ENCODE data around the gene NELFCD.
"Not testable (repeated sequence)": the region's sequence is repeated elsewhere in the genome, so short reads cannot be mapped to it uniquely, and the experiment has no call there.

The NELFCD gene

GRCh38 chr20:58980711-58981627, at the start of gene NELFCD:
NELFCD (plus strand) TSS chr20:58981256; CDS start chr20:58981310, 54 bp downstream.
- in situ Hi-C loops (cut with MboI; ENCODE audit: low pct_unique_long_range_greater_than_20kb, low sequenced_read_pairs) = no loop called here
- peak; percentile 76 for DNase-seq

GRCh38 chr20:58932170-58932569, 48.9 kb upstream of the NELFCD start:
- in situ Hi-C loops (cut with MboI; ENCODE audit: low pct_unique_long_range_greater_than_20kb, low sequenced_read_pairs) = no loop called here
- no peak for DNase-seq

- in situ Hi-C loops (cut with MboI; ENCODE audit: low pct_unique_long_range_greater_than_20kb, low sequenced_read_pairs) = no loop called here
- DNase-seq = no peak
Observed at GRCh38 chr20:58938078-58938477, 43.0 kb upstream of the NELFCD start.

GRCh38 chr20:58938541-58938940, 42.5 kb upstream of the NELFCD start:
- DNase-seq = peak; percentile 78
- in situ Hi-C loops (cut with MboI; ENCODE audit: low pct_unique_long_range_greater_than_20kb, low sequenced_read_pairs) = no loop called here

- in situ Hi-C loops (cut with MboI; ENCODE audit: low pct_unique_long_range_greater_than_20kb, low sequenced_read_pairs) = no loop called here
- DNase-seq = no peak
Observed at GRCh38 chr20:58941471-58941870, 39.6 kb upstream of the NELFCD start.

- in situ Hi-C loops (cut with MboI; ENCODE audit: low pct_unique_long_range_greater_than_20kb, low sequenced_read_pairs) = no loop called here
- DNase-seq = no peak
Observed at GRCh38 chr20:58942549-58942948, 38.5 kb upstream of the NELFCD start.

- in situ Hi-C loops (cut with MboI; ENCODE audit: low pct_unique_long_range_greater_than_20kb, low sequenced_read_pairs) = no loop called here
- no peak for DNase-seq
Observed at GRCh38 chr20:58944610-58945009, 36.4 kb upstream of the NELFCD start.

GRCh38 chr20:58945965-58946631, 35.0 kb upstream of the NELFCD start:
- in situ Hi-C loops (cut with MboI; ENCODE audit: low pct_unique_long_range_greater_than_20kb, low sequenced_read_pairs) = no loop called here
- DNase-seq = peak; percentile 46

GRCh38 chr20:58947797-58948388, 33.2 kb upstream of the NELFCD start:
- DNase-seq; in situ Hi-C loops (cut with MboI; ENCODE audit: low pct_unique_long_range_greater_than_20kb, low sequenced_read_pairs): not testable (repeated sequence)

- DNase-seq = no peak
Observed at GRCh38 chr20:58950603-58951002, 30.5 kb upstream of the NELFCD start.

GRCh38 chr20:58953050-58953449, 28.0 kb upstream of the NELFCD start:
- in situ Hi-C loops (cut with MboI; ENCODE audit: low pct_unique_long_range_greater_than_20kb, low sequenced_read_pairs) = no loop called here
- no peak for DNase-seq

More at GRCh38 chr20:58950603-58951002, 30.5 kb upstream of the NELFCD start:
- in situ Hi-C loops (cut with MboI; ENCODE audit: low pct_unique_long_range_greater_than_20kb, low sequenced_read_pairs) = no loop called here

GRCh38 chr20:58956078-58956477, 25.0 kb upstream of the NELFCD start:
- in situ Hi-C loops (cut with MboI; ENCODE audit: low pct_unique_long_range_greater_than_20kb, low sequenced_read_pairs) = no loop called here
- DNase-seq = no peak

GRCh38 chr20:58959652-58960051, 21.4 kb upstream of the NELFCD start:
- in situ Hi-C loops (cut with MboI; ENCODE audit: low pct_unique_long_range_greater_than_20kb, low sequenced_read_pairs) = no loop called here
- DNase-seq = no peak

GRCh38 chr20:58963060-58963584, 17.9 kb upstream of the NELFCD start:
- no peak for DNase-seq
- in situ Hi-C loops (cut with MboI; ENCODE audit: low pct_unique_long_range_greater_than_20kb, low sequenced_read_pairs) = no loop called here

GRCh38 chr20:58963922-58964321, 17.1 kb upstream of the NELFCD start:
- in situ Hi-C loops (cut with MboI; ENCODE audit: low pct_unique_long_range_greater_than_20kb, low sequenced_read_pairs); DNase-seq: not testable (repeated sequence)

- in situ Hi-C loops (cut with MboI; ENCODE audit: low pct_unique_long_range_greater_than_20kb, low sequenced_read_pairs) = no loop called here
- DNase-seq = no peak
Observed at GRCh38 chr20:58965270-58966064, 15.6 kb upstream of the NELFCD start.

GRCh38 chr20:58967652-58968429, 13.2 kb upstream of the NELFCD start:
- DNase-seq = no peak
- in situ Hi-C loops (cut with MboI; ENCODE audit: low pct_unique_long_range_greater_than_20kb, low sequenced_read_pairs) = no loop called here

GRCh38 chr20:58969439-58969838, 11.6 kb upstream of the NELFCD start:
- in situ Hi-C loops (cut with MboI; ENCODE audit: low pct_unique_long_range_greater_than_20kb, low sequenced_read_pairs) = no loop called here
- no peak for DNase-seq

All from KBM-7 (cell line).